HEK293 (cell line): Measurements from ENCODE around the gene EPSTI1.

Source experiments
- CTCF ChIA-PET: fragments of 350-600 bp; formaldehyde crosslinking; extraction: SDS; loops from one replicate; lab custom pipeline; 2021; ENCODE audit warnings: antibody characterized with exemption; lab: Yijun Ruan, JAX
- POLR2A ChIA-PET: fragments of 300-600 bp; formaldehyde crosslinking; extraction: SDS; loops from one replicate; lab custom pipeline; 2020; ENCODE audit warnings: antibody characterized with exemption, inconsistent platforms; lab: Yijun Ruan, JAX
- H3K27ac ChIP-seq: fragments of 200-500 bp; sonication (Bioruptor generic); 2 replicates; pipeline ENCODE4 v1.5.1; 2014; ENCODE audit warnings: low read depth, low read length, control low read depth, inconsistent platforms; ENCODE audit errors: extremely low read depth
- H3K36me3 ChIP-seq, 2 experiments: fragments of 200-500 bp in 1 of 2; sonication (Bioruptor generic) in 1 of 2; 1 replicate in 1 of 2; 2 replicates in 1 of 2; pipeline ENCODE4 v1.5.1; 2014 to 2017; ENCODE audit warnings: inconsistent platforms in 2 of 2, low read length in 2 of 2; ENCODE audit not compliant: control insufficient read depth in 2 of 2, insufficient read depth in 1 of 2
- H3K4me1 ChIP-seq: fragments of 200-500 bp; sonication (Bioruptor generic); 2 replicates; pipeline ENCODE4 v1.5.1; 2014; ENCODE audit warnings: mild to moderate bottlenecking, low read length, inconsistent platforms; ENCODE audit not compliant: control insufficient read depth, insufficient read depth
- H3K4me3 ChIP-seq: 2 replicates; pipeline ENCODE4 v1.5.1; 2011; ENCODE audit warnings: low read depth, mild to moderate bottlenecking, control low read depth, low read length, moderate library complexity
- H3K9me3 ChIP-seq: fragments of 200-500 bp; sonication (Bioruptor generic); 2 replicates; pipeline ENCODE4 v1.5.1; 2014; ENCODE audit warnings: low read depth, low read length, inconsistent platforms; ENCODE audit not compliant: control insufficient read depth, insufficient read depth
- SP3 ChIP-seq: fragments of 450-650 bp; formaldehyde crosslinking; IDR thresholded peaks from 2 replicates; pipeline ENCODE4 v1.5.1; 2016; ENCODE audit warnings: missing biosample characterization, missing genetic modification characterization
- ZBTB1 ChIP-seq: fragments of 450-650 bp; formaldehyde crosslinking; IDR thresholded peaks from 2 replicates; pipeline ENCODE4 v1.5.1; 2016; ENCODE audit warnings: missing biosample characterization, missing genetic modification characterization
- ZBTB48 ChIP-seq: fragments of 450-650 bp; formaldehyde crosslinking; IDR thresholded peaks from 2 replicates; pipeline ENCODE4 v1.5.1; 2016; ENCODE audit warnings: missing biosample characterization, missing genetic modification characterization
- ZIC2 ChIP-seq: fragments of 450-650 bp; formaldehyde crosslinking; IDR thresholded peaks from 2 replicates; pipeline ENCODE4 v1.5.1; 2016; ENCODE audit warnings: missing biosample characterization, missing genetic modification characterization
- ZNF121 ChIP-seq: fragments of 450-650 bp; formaldehyde crosslinking; IDR thresholded peaks from 2 replicates; pipeline ENCODE4 v1.5.1; 2016; ENCODE audit warnings: missing biosample characterization, missing genetic modification characterization
- ZNF155 ChIP-seq: fragments of 450-650 bp; formaldehyde crosslinking; IDR thresholded peaks from 2 replicates; pipeline ENCODE4 v1.5.1; 2016; ENCODE audit warnings: missing biosample characterization, missing genetic modification characterization
- ZNF184 ChIP-seq: fragments of 450-650 bp; IDR thresholded peaks from 2 replicates; pipeline ENCODE4 v1.5.1; 2018; ENCODE audit warnings: missing biosample characterization, mild to moderate bottlenecking, missing genetic modification characterization
- ZNF2 ChIP-seq: fragments of 450-650 bp; formaldehyde crosslinking; IDR thresholded peaks from 2 replicates; pipeline ENCODE4 v1.5.1; 2016; ENCODE audit warnings: missing biosample characterization, missing genetic modification characterization
- ZNF311 ChIP-seq: fragments of 450-650 bp; formaldehyde crosslinking; IDR thresholded peaks from 2 replicates; pipeline ENCODE4 v1.5.1; 2017; ENCODE audit warnings: missing biosample characterization, missing genetic modification characterization, borderline replicate concordance
- ZNF555 ChIP-seq: fragments of 450-650 bp; formaldehyde crosslinking; conservative IDR thresholded peaks from 2 replicates; pipeline ENCODE4 v1.5.1; 2017; ENCODE audit warnings: missing biosample characterization, mild to moderate bottlenecking, missing genetic modification characterization, inconsistent platforms
- ZNF596 ChIP-seq: fragments of 450-650 bp; IDR thresholded peaks from 2 replicates; pipeline ENCODE4 v1.5.0; 2018; ENCODE audit warnings: missing biosample characterization, mild to moderate bottlenecking, missing genetic modification characterization, moderate library complexity
- ZNF624 ChIP-seq: fragments of 450-650 bp; formaldehyde crosslinking; IDR thresholded peaks from 2 replicates; pipeline ENCODE4 v1.5.1; 2017; ENCODE audit warnings: missing biosample characterization, missing genetic modification characterization
- ZNF843 ChIP-seq: fragments of 450-650 bp; formaldehyde crosslinking; IDR thresholded peaks from 2 replicates; pipeline ENCODE4 v1.5.1; 2016; ENCODE audit warnings: missing biosample characterization, missing genetic modification characterization
- TF ChIP-seq, protein P1 (sequence below): fragments of 450-650 bp; formaldehyde crosslinking; IDR thresholded peaks from 2 replicates; pipeline ENCODE4 v1.5.1; 2016; ENCODE audit warnings: missing biosample characterization, missing genetic modification characterization
- TF ChIP-seq, protein P2 (sequence below): fragments of 450-650 bp; formaldehyde crosslinking; IDR thresholded peaks from 2 replicates; pipeline ENCODE4 v1.5.1; 2016; ENCODE audit warnings: missing biosample characterization, missing genetic modification characterization
- TF ChIP-seq, protein P3 (sequence below): fragments of 450-650 bp; formaldehyde crosslinking; IDR thresholded peaks from 2 replicates; pipeline ENCODE4 v1.5.1; 2016; ENCODE audit warnings: missing biosample characterization, missing genetic modification characterization, borderline replicate concordance
- TF ChIP-seq, protein P4 (sequence below): fragments of 450-650 bp; formaldehyde crosslinking; IDR thresholded peaks from 2 replicates; pipeline ENCODE4 v1.5.1; 2016; ENCODE audit warnings: missing biosample characterization, missing genetic modification characterization
- TF ChIP-seq, protein P5 (sequence below): fragments of 450-650 bp; formaldehyde crosslinking; IDR thresholded peaks from 2 replicates; pipeline ENCODE4 v1.5.1; 2016; ENCODE audit warnings: missing biosample characterization, missing genetic modification characterization
- TF ChIP-seq, protein P6 (sequence below): fragments of 450-650 bp; formaldehyde crosslinking; IDR thresholded peaks from 2 replicates; pipeline ENCODE4 v1.5.1; 2017; ENCODE audit warnings: missing biosample characterization, missing genetic modification characterization

The EPSTI1 gene

DNA sequence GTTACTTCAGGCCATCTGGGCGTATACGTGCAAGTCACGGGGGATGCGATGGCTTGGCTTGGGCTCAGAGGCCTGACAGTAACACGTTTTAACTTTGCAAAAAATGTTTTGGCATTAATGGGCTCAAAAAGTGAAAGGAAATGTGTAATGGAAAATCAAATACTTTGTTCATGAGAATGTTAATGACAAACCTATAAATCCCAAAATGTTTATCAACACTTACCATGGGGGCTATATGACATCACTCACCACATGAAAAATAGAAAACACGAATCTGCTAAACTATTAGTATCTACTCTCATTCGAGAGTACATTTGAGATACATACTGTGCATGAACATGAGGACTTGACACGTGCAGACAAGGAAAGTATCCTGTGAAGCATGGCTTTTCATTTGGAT is 119.0 kb downstream of the EPSTI1 start:
- ChIA-PET POLR2A (no interaction called here), CTCF (no interaction called here)
- no peaks in the 10 kb centered on the region for H3K36me3 ChIP-seq
- H3K9me3 ChIP-seq = no peaks in the 10 kb centered on the region
- H3K4me1 ChIP-seq = peaks cover 4% of the 10 kb centered on the region
- H3K4me3 ChIP-seq = no peak overlapping the region
- TF ChIP-seq ZBTB1 (tag by site-specific recombination) (no peak), ZNF843 (tag by site-specific recombination) (no peak), SP3 (tag by site-specific recombination) (no peak), ZIC2 (no peak), ZNF121 (tag by site-specific recombination) (no peak), ZNF184 (tag by site-specific recombination) (no peak), ZNF155 (tag by site-specific recombination) (no peak)
- TF ChIP-seq, protein P1, sequence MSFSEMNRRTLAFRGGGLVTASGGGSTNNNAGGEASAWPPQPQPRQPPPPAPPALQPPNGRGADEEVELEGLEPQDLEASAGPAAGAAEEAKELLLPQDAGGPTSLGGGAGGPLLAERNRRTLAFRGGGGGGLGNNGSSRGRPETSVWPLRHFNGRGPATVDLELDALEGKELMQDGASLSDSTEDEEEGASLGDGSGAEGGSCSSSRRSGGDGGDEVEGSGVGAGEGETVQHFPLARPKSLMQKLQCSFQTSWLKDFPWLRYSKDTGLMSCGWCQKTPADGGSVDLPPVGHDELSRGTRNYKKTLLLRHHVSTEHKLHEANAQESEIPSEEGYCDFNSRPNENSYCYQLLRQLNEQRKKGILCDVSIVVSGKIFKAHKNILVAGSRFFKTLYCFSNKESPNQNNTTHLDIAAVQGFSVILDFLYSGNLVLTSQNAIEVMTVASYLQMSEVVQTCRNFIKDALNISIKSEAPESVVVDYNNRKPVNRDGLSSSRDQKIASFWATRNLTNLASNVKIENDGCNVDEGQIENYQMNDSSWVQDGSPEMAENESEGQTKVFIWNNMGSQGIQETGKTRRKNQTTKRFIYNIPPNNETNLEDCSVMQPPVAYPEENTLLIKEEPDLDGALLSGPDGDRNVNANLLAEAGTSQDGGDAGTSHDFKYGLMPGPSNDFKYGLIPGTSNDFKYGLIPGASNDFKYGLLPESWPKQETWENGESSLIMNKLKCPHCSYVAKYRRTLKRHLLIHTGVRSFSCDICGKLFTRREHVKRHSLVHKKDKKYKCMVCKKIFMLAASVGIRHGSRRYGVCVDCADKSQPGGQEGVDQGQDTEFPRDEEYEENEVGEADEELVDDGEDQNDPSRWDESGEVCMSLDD (tag by site-specific recombination) = no peak
- TF ChIP-seq, protein P2, sequence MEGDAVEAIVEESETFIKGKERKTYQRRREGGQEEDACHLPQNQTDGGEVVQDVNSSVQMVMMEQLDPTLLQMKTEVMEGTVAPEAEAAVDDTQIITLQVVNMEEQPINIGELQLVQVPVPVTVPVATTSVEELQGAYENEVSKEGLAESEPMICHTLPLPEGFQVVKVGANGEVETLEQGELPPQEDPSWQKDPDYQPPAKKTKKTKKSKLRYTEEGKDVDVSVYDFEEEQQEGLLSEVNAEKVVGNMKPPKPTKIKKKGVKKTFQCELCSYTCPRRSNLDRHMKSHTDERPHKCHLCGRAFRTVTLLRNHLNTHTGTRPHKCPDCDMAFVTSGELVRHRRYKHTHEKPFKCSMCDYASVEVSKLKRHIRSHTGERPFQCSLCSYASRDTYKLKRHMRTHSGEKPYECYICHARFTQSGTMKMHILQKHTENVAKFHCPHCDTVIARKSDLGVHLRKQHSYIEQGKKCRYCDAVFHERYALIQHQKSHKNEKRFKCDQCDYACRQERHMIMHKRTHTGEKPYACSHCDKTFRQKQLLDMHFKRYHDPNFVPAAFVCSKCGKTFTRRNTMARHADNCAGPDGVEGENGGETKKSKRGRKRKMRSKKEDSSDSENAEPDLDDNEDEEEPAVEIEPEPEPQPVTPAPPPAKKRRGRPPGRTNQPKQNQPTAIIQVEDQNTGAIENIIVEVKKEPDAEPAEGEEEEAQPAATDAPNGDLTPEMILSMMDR = no peak
- TF ChIP-seq, protein P3, sequence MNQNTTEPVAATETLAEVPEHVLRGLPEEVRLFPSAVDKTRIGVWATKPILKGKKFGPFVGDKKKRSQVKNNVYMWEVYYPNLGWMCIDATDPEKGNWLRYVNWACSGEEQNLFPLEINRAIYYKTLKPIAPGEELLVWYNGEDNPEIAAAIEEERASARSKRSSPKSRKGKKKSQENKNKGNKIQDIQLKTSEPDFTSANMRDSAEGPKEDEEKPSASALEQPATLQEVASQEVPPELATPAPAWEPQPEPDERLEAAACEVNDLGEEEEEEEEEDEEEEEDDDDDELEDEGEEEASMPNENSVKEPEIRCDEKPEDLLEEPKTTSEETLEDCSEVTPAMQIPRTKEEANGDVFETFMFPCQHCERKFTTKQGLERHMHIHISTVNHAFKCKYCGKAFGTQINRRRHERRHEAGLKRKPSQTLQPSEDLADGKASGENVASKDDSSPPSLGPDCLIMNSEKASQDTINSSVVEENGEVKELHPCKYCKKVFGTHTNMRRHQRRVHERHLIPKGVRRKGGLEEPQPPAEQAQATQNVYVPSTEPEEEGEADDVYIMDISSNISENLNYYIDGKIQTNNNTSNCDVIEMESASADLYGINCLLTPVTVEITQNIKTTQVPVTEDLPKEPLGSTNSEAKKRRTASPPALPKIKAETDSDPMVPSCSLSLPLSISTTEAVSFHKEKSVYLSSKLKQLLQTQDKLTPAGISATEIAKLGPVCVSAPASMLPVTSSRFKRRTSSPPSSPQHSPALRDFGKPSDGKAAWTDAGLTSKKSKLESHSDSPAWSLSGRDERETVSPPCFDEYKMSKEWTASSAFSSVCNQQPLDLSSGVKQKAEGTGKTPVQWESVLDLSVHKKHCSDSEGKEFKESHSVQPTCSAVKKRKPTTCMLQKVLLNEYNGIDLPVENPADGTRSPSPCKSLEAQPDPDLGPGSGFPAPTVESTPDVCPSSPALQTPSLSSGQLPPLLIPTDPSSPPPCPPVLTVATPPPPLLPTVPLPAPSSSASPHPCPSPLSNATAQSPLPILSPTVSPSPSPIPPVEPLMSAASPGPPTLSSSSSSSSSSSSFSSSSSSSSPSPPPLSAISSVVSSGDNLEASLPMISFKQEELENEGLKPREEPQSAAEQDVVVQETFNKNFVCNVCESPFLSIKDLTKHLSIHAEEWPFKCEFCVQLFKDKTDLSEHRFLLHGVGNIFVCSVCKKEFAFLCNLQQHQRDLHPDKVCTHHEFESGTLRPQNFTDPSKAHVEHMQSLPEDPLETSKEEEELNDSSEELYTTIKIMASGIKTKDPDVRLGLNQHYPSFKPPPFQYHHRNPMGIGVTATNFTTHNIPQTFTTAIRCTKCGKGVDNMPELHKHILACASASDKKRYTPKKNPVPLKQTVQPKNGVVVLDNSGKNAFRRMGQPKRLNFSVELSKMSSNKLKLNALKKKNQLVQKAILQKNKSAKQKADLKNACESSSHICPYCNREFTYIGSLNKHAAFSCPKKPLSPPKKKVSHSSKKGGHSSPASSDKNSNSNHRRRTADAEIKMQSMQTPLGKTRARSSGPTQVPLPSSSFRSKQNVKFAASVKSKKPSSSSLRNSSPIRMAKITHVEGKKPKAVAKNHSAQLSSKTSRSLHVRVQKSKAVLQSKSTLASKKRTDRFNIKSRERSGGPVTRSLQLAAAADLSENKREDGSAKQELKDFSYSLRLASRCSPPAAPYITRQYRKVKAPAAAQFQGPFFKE (tag by site-specific recombination) = no peak
- TF ChIP-seq, protein P4, sequence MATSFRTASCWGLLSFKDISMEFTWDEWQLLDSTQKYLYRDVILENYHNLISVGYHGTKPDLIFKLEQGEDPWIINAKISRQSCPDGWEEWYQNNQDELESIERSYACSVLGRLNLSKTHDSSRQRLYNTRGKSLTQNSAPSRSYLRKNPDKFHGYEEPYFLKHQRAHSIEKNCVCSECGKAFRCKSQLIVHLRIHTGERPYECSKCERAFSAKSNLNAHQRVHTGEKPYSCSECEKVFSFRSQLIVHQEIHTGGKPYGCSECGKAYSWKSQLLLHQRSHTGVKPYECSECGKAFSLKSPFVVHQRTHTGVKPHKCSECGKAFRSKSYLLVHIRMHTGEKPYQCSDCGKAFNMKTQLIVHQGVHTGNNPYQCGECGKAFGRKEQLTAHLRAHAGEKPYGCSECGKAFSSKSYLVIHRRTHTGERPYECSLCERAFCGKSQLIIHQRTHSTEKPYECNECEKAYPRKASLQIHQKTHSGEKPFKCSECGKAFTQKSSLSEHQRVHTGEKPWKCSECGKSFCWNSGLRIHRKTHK = no peak
- TF ChIP-seq, all 188 proteins: peak for 0
- H3K27ac ChIP-seq = no peak overlapping the region

DNA sequence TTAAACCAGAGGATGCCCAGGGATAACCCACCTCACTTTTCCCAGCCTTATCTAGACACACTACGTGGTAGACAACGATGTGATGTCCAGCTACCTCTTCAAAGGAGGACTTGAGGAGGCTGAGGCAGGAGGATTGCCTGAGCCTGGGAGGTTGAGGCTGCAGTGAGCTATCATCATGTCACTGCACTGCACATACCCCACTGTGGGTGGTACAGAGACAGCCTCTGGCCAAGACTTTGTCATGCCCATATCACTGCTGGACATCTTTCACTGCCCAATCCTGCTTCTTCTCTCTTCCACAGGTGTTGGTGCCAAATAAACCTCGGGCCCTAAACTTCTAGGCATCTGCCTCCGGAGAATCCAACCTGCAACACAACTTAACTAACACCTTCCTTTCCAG is 124.8 kb downstream of the EPSTI1 start:
- Histone ChIP-seq H3K36me3 (no peaks in the 10 kb centered on the region), H3K9me3 (no peaks in the 10 kb centered on the region), H3K4me3 (no peak overlapping the region), H3K27ac (no peak overlapping the region), H3K4me1 (no peaks in the 10 kb centered on the region)
- ChIA-PET CTCF (no interaction called here), POLR2A (no interaction called here)
- no peak for TF ChIP-seq ZBTB48 (tag by site-specific recombination)
- TF ChIP-seq, protein P5, sequence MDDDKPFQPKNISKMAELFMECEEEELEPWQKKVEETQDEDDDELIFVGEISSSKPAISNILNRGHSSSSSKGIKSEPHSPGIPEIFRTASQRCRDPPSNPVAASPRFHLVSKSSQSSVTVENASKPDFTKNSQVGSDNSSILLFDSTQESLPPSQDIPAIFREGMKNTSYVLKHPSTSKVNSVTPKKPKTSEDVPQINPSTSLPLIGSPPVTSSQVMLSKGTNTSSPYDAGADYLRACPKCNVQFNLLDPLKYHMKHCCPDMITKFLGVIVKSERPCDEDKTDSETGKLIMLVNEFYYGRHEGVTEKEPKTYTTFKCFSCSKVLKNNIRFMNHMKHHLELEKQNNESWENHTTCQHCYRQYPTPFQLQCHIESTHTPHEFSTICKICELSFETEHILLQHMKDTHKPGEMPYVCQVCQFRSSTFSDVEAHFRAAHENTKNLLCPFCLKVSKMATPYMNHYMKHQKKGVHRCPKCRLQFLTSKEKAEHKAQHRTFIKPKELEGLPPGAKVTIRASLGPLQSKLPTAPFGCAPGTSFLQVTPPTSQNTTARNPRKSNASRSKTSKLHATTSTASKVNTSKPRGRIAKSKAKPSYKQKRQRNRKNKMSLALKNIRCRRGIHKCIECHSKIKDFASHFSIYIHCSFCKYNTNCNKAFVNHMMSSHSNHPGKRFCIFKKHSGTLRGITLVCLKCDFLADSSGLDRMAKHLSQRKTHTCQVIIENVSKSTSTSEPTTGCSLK (tag by site-specific recombination) = no peak
- TF ChIP-seq ZNF624 (tag by site-specific recombination) = no peak
- TF ChIP-seq, protein P6, sequence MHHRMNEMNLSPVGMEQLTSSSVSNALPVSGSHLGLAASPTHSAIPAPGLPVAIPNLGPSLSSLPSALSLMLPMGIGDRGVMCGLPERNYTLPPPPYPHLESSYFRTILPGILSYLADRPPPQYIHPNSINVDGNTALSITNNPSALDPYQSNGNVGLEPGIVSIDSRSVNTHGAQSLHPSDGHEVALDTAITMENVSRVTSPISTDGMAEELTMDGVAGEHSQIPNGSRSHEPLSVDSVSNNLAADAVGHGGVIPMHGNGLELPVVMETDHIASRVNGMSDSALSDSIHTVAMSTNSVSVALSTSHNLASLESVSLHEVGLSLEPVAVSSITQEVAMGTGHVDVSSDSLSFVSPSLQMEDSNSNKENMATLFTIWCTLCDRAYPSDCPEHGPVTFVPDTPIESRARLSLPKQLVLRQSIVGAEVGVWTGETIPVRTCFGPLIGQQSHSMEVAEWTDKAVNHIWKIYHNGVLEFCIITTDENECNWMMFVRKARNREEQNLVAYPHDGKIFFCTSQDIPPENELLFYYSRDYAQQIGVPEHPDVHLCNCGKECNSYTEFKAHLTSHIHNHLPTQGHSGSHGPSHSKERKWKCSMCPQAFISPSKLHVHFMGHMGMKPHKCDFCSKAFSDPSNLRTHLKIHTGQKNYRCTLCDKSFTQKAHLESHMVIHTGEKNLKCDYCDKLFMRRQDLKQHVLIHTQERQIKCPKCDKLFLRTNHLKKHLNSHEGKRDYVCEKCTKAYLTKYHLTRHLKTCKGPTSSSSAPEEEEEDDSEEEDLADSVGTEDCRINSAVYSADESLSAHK (tag by site-specific recombination) = no peak
- TF ChIP-seq ZNF2 (tag by site-specific recombination) = no peak
- no peak for TF ChIP-seq ZNF555 (tag by site-specific recombination)
- TF ChIP-seq ZNF311 (tag by site-specific recombination) = no peak
- no peak for TF ChIP-seq ZNF596
